Fibroblast of lung (primary cell): ENCODE data around the gene GALR1. TPM values are rescaled to one million over a fixed set of nuclear protein-coding genes. Genes with fewer than 3 reads are reported as not detected.
"Not testable (repeated sequence)": the region's sequence is repeated elsewhere in the genome, so short reads cannot be mapped to it uniquely, and the experiment has no call there.

Experiments
- DNase-seq, 2 donors: peaks; one replicate each; pipeline versions ENCODE4 v3.0.0 to v3.0.0-alpha.2; 2010; ENCODE audit warnings: low read depth in 2 of 2
- H2AFZ ChIP-seq: 2 replicates; pipeline ENCODE4 v1.5.1; 2012; ENCODE audit warnings: low read length, control low read depth, inconsistent platforms
- H3K27ac ChIP-seq: 2 replicates; pipeline ENCODE4 v1.5.1; 2011; ENCODE audit warnings: low read length, control low read depth; ENCODE audit not compliant: insufficient read depth
- H3K27me3 ChIP-seq: 2 replicates; pipeline ENCODE4 v1.5.1; 2011; ENCODE audit warnings: mild to moderate bottlenecking, low read length; ENCODE audit not compliant: control insufficient read depth, insufficient read depth
- H3K36me3 ChIP-seq: 2 replicates; pipeline ENCODE4 v1.5.1; 2011; ENCODE audit warnings: low read length; ENCODE audit not compliant: control insufficient read depth, insufficient read depth
- H3K4me1 ChIP-seq: 2 replicates; pipeline ENCODE4 v1.5.1; 2011; ENCODE audit warnings: low read length; ENCODE audit not compliant: control insufficient read depth, insufficient read depth; ENCODE audit errors: extremely low read depth
- H3K4me2 ChIP-seq: 2 replicates; pipeline ENCODE4 v1.5.1; 2011; ENCODE audit warnings: low read length, control low read depth; ENCODE audit not compliant: insufficient read depth; ENCODE audit errors: extremely low read depth
- H3K4me3 ChIP-seq, 4 experiments: fragments of 200-600 bp in 1 of 4; sonication (generic) in 1 of 4; replicated peaks in 1 of 4; 2 replicates each; pipeline ENCODE4 v1.5.1; 2011 to 2016; ENCODE audit warnings: low read length in 4 of 4, low read depth in 3 of 4, mild to moderate bottlenecking in 3 of 4, control low read depth in 2 of 4, inconsistent platforms in 1 of 4, mixed read lengths in 1 of 4; ENCODE audit not compliant: insufficient read depth in 1 of 4; ENCODE audit errors: control extremely low read depth in 1 of 4
- H3K79me2 ChIP-seq: 2 replicates; pipeline ENCODE4 v1.5.1; 2012; ENCODE audit warnings: mild to moderate bottlenecking, low read length, inconsistent platforms; ENCODE audit not compliant: control insufficient read depth, insufficient read depth
- H3K9ac ChIP-seq: 2 replicates; pipeline ENCODE4 v1.5.1; 2011; ENCODE audit warnings: mild to moderate bottlenecking, low read length, control low read depth; ENCODE audit not compliant: insufficient read depth
- H3K9me3 ChIP-seq: 2 replicates; pipeline ENCODE4 v1.5.1; 2012; ENCODE audit warnings: low read depth, low read length; ENCODE audit not compliant: control insufficient read depth, insufficient read depth
- H4K20me1 ChIP-seq: 2 replicates; pipeline ENCODE4 v1.5.1; 2011; ENCODE audit warnings: low read length; ENCODE audit not compliant: control insufficient read depth, insufficient read depth; ENCODE audit errors: extremely low read depth
- EZH2 ChIP-seq: IDR thresholded peaks from 2 replicates; pipeline ENCODE4 v1.5.1; 2012; ENCODE audit warnings: low read length, control low read depth, mild to moderate bottlenecking; ENCODE audit errors: missing control alignments
- polyA plus RNA-seq, 2 donors: library from polyadenylated mRNA; depleted of rRNA in 1 of 2; stranded (reverse) in 1 of 2; unstranded in 1 of 2; fragments of >200 nt; gene quantifications; 2 replicates each; pipeline ENCODE4 v1.2.1, GENCODE V29; 2011 to 2012; ENCODE audit warnings: missing spikeins in 1 of 2
- total RNA-seq: library from RNA; depleted of rRNA; stranded (reverse); fragments of >200 nt; gene quantifications from 2 replicates; pipeline ENCODE4 v1.2.1, GENCODE V29; 2014
- TF ChIP-seq, protein P1 (sequence below), 2 donors: IDR thresholded peaks in 1 of 2; conservative IDR thresholded peaks in 1 of 2; 1 replicate in 1 of 2; 2 replicates in 1 of 2; pipeline ENCODE4 v1.5.1; 2011 to 2012; ENCODE audit warnings: low read length in 2 of 2, control low read depth in 1 of 2, inconsistent platforms in 1 of 2, low read depth in 1 of 2, mild to moderate bottlenecking in 1 of 2

GALR1 gene
- total and polyA plus RNA-seq, 2 donors (not counting 1 experiment from before 2014, with no cell fraction given): not detected

DNA sequence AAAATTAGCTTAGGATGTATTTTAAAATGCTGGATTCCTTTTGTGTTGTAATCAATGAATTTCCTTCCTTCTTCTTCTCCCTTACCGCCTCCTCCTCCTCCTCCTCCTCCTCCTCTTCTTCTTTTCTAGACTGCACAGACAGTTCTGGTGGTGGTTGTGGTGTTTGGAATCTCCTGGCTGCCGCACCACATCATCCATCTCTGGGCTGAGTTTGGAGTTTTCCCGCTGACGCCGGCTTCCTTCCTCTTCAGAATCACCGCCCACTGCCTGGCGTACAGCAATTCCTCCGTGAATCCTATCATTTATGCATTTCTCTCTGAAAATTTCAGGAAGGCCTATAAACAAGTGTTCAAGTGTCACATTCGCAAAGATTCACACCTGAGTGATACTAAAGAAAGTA is 18.8 kb downstream of the GALR1 start:
- Histone ChIP-seq H2AFZ (no peak overlapping the region), H3K9me3 (no peaks in the 10 kb centered on the region), H3K36me3 (no peaks in the 10 kb centered on the region), H3K4me1 (no peaks in the 10 kb centered on the region), H3K27me3 (no peaks in the 10 kb centered on the region), H3K79me2 (no peaks in the 10 kb centered on the region), H3K4me3 (no peak overlapping the region), H3K4me2 (no peak overlapping the region), H4K20me1 (no peaks in the 10 kb centered on the region), H3K9ac (no peak overlapping the region), H3K27ac (no peak overlapping the region)
- TF ChIP-seq, protein P1, sequence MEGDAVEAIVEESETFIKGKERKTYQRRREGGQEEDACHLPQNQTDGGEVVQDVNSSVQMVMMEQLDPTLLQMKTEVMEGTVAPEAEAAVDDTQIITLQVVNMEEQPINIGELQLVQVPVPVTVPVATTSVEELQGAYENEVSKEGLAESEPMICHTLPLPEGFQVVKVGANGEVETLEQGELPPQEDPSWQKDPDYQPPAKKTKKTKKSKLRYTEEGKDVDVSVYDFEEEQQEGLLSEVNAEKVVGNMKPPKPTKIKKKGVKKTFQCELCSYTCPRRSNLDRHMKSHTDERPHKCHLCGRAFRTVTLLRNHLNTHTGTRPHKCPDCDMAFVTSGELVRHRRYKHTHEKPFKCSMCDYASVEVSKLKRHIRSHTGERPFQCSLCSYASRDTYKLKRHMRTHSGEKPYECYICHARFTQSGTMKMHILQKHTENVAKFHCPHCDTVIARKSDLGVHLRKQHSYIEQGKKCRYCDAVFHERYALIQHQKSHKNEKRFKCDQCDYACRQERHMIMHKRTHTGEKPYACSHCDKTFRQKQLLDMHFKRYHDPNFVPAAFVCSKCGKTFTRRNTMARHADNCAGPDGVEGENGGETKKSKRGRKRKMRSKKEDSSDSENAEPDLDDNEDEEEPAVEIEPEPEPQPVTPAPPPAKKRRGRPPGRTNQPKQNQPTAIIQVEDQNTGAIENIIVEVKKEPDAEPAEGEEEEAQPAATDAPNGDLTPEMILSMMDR (conservative IDR thresholded peaks at IDR 0.05 in 1 of 2, IDR thresholded peaks at IDR 0.05 in 1 of 2; ENCODE audit: low read depth in 1 of 2, low read length in 2 of 2): no peak
- no peak for TF ChIP-seq EZH2
- DNase-seq: no peak

- H4K20me1 ChIP-seq: no peaks in the 10 kb centered on the region
- no peaks in the 10 kb centered on the region for H3K36me3 ChIP-seq
- H3K4me3 ChIP-seq: no peak overlapping the region
- no peak overlapping the region for H3K4me2 ChIP-seq
- H3K27ac ChIP-seq: no peak overlapping the region
- H3K79me2 ChIP-seq: no peaks in the 10 kb centered on the region
- no peaks in the 10 kb centered on the region for H3K27me3 ChIP-seq
- H2AFZ ChIP-seq: no peak overlapping the region
- H3K9ac ChIP-seq: no peak overlapping the region
- H3K4me1 ChIP-seq: no peaks in the 10 kb centered on the region
- peak in 1 of 2 donors; percentile 44 for DNase-seq
- no peaks in the 10 kb centered on the region for H3K9me3 ChIP-seq
- no peak for TF ChIP-seq EZH2
Observed at GRCh38 chr18:77271576-77272481, 22.2 kb downstream of the GALR1 start.

DNA sequence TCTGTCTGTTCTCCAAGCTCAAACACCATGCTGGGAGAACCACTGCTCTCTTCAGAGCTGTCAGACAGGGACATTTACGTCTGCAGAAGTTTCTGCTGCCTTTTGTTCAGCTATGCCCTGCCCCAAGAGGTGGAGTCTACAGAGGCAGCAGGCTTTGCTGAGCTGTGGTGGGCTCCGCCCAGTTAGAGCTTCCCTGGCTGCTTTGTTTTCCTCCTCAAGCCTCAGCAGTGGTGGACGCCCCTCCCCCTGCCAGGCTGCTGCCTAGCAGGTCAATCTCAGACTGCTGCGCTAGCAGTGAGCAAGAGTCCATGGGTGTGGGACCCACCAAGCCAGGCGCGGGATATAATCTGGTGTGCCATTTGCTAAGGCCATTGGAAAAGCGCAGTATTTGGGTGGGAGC is 41.2 kb downstream of the GALR1 start:
- H3K9ac ChIP-seq, DNase-seq, H3K36me3 ChIP-seq, H3K4me3 ChIP-seq, H4K20me1 ChIP-seq, H3K27me3 ChIP-seq, H3K4me1 ChIP-seq, H3K79me2 ChIP-seq, H3K4me2 ChIP-seq, H3K27ac ChIP-seq, H3K9me3 ChIP-seq, H2AFZ ChIP-seq: not testable (repeated sequence)

GRCh38 chr18:77298172-77298571 is 48.5 kb downstream of the GALR1 start:
- Histone ChIP-seq H3K27me3 (no peaks in the 10 kb centered on the region), H4K20me1 (no peaks in the 10 kb centered on the region), H3K4me3 (no peak overlapping the region), H3K4me2 (no peak overlapping the region), H3K79me2 (no peaks in the 10 kb centered on the region), H3K4me1 (no peaks in the 10 kb centered on the region), H3K27ac (no peak overlapping the region), H3K9ac (no peak overlapping the region), H3K36me3 (no peaks in the 10 kb centered on the region), H3K9me3 (no peaks in the 10 kb centered on the region), H2AFZ (no peak overlapping the region)
- DNase-seq: no peak
- TF ChIP-seq EZH2: no peak
- TF ChIP-seq, protein P1 (conservative IDR thresholded peaks at IDR 0.05 in 1 of 2, IDR thresholded peaks at IDR 0.05 in 1 of 2; ENCODE audit: low read depth in 1 of 2, low read length in 2 of 2): no peak
